Rectal smooth muscle tissue (tissue), 1 donor: ENCODE measurements around the gene TEX30.

ENCODE experiments used
- H3K27ac ChIP-seq: one replicate; pipeline ENCODE4 v1.7.0; 2013; ENCODE audit warnings: low read depth, low read length, inconsistent platforms
- H3K27me3 ChIP-seq: one replicate; pipeline ENCODE4 v1.7.0; 2013; ENCODE audit warnings: low read length; ENCODE audit not compliant: control insufficient read depth, insufficient read depth
- H3K36me3 ChIP-seq: one replicate; pipeline ENCODE4 v1.7.0; 2013; ENCODE audit warnings: low read length; ENCODE audit not compliant: control insufficient read depth, insufficient read depth
- H3K4me1 ChIP-seq: one replicate; pipeline ENCODE4 v1.7.0; 2013; ENCODE audit warnings: low read length; ENCODE audit not compliant: control insufficient read depth, insufficient read depth
- H3K4me3 ChIP-seq: one replicate; pipeline ENCODE4 v1.7.0; 2013; ENCODE audit warnings: low read length
- H3K9ac ChIP-seq: one replicate; pipeline ENCODE4 v1.7.0; 2013; ENCODE audit warnings: low read length

TEX30 gene

GRCh38 chr13:102774591-102775520 lies 1.3 kb upstream of the TEX30 start:
- Histone ChIP-seq H3K9ac (no peak overlapping the region), H3K36me3 (no peaks in the 10 kb centered on the region), H3K27ac (no peak overlapping the region), H3K4me3 (peak overlapping the region; percentile 76), H3K27me3 (no peaks in the 10 kb centered on the region), H3K4me1 (peaks cover 3% of the 10 kb centered on the region)

- Histone ChIP-seq H3K9ac (peak overlapping the region; percentile 50), H3K27ac (peak overlapping the region; percentile 64), H3K36me3 (no peaks in the 10 kb centered on the region), H3K4me3 (peak overlapping the region; percentile 76), H3K4me1 (peaks cover 3% of the 10 kb centered on the region), H3K27me3 (no peaks in the 10 kb centered on the region)
Observed at GRCh38 chr13:102774214-102774568, 605 bp upstream of the TEX30 start.

GRCh38 chr13:102772042-102772425 lies 1.6 kb downstream of the TEX30 start:
- H3K36me3 ChIP-seq = no peaks in the 10 kb centered on the region
- no peaks in the 10 kb centered on the region for H3K27me3 ChIP-seq
- H3K4me3 ChIP-seq = no peak overlapping the region

GRCh38 chr13:102771298-102772041 lies 2.1 kb downstream of the TEX30 start:
- no peak overlapping the region for H3K27ac ChIP-seq
- H3K4me3 ChIP-seq = no peak overlapping the region
- no peak overlapping the region for H3K9ac ChIP-seq
- peaks cover 3% of the 10 kb centered on the region for H3K4me1 ChIP-seq
- no peaks in the 10 kb centered on the region for H3K36me3 ChIP-seq
- H3K27me3 ChIP-seq = no peaks in the 10 kb centered on the region

More at GRCh38 chr13:102772042-102772425, 1.6 kb downstream of the TEX30 start:
- H3K9ac ChIP-seq = no peak overlapping the region
- peaks cover 3% of the 10 kb centered on the region for H3K4me1 ChIP-seq
- H3K27ac ChIP-seq = no peak overlapping the region

GRCh38 chr13:102770435-102770834 lies 3.2 kb downstream of the TEX30 start:
- no peak overlapping the region for H3K27ac ChIP-seq
- H3K4me1 ChIP-seq = peaks cover 3% of the 10 kb centered on the region
- no peak overlapping the region for H3K4me3 ChIP-seq
- no peak overlapping the region for H3K9ac ChIP-seq
- H3K27me3 ChIP-seq = no peaks in the 10 kb centered on the region
- H3K36me3 ChIP-seq = no peaks in the 10 kb centered on the region

- Histone ChIP-seq H3K36me3 (no peaks in the 10 kb centered on the region), H3K4me1 (peaks cover 3% of the 10 kb centered on the region), H3K4me3 (no peak overlapping the region), H3K27me3 (no peaks in the 10 kb centered on the region), H3K27ac (no peak overlapping the region), H3K9ac (no peak overlapping the region)
Observed at GRCh38 chr13:102769679-102770078, 3.9 kb downstream of the TEX30 start.

GRCh38 chr13:102768909-102769308 lies 4.7 kb downstream of the TEX30 start:
- peaks cover 3% of the 10 kb centered on the region for H3K4me1 ChIP-seq

GRCh38 chr13:102763741-102764140 lies 9.8 kb downstream of the TEX30 start:
- H3K27me3 ChIP-seq = no peaks in the 10 kb centered on the region
- no peaks in the 10 kb centered on the region for H3K36me3 ChIP-seq
- no peaks in the 10 kb centered on the region for H3K4me1 ChIP-seq
- H3K9ac ChIP-seq = no peak overlapping the region
- H3K27ac ChIP-seq = no peak overlapping the region
- H3K4me3 ChIP-seq = no peak overlapping the region

More at GRCh38 chr13:102768909-102769308, 4.7 kb downstream of the TEX30 start:
- H3K27me3 ChIP-seq = no peaks in the 10 kb centered on the region
- no peak overlapping the region for H3K4me3 ChIP-seq
- no peak overlapping the region for H3K9ac ChIP-seq
- H3K36me3 ChIP-seq = no peaks in the 10 kb centered on the region
- H3K27ac ChIP-seq = no peak overlapping the region

GRCh38 chr13:102761071-102761470 lies 12.5 kb downstream of the TEX30 start:
- Histone ChIP-seq H3K27me3 (no peaks in the 10 kb centered on the region), H3K4me1 (no peaks in the 10 kb centered on the region), H3K9ac (no peak overlapping the region), H3K27ac (no peak overlapping the region), H3K36me3 (no peaks in the 10 kb centered on the region), H3K4me3 (no peak overlapping the region)

- H3K27me3 ChIP-seq = no peaks in the 10 kb centered on the region
- H3K36me3 ChIP-seq = no peaks in the 10 kb centered on the region
- no peaks in the 10 kb centered on the region for H3K4me1 ChIP-seq
- no peak overlapping the region for H3K27ac ChIP-seq
- no peak overlapping the region for H3K4me3 ChIP-seq
- H3K9ac ChIP-seq = no peak overlapping the region
Observed at GRCh38 chr13:102758842-102759241, 14.7 kb downstream of the TEX30 start.

GRCh38 chr13:102757006-102757405 lies 16.6 kb downstream of the TEX30 start:
- H3K27me3 ChIP-seq = no peaks in the 10 kb centered on the region
- H3K9ac ChIP-seq = no peak overlapping the region
- no peak overlapping the region for H3K27ac ChIP-seq
- no peak overlapping the region for H3K4me3 ChIP-seq
- no peaks in the 10 kb centered on the region for H3K36me3 ChIP-seq
- H3K4me1 ChIP-seq = no peaks in the 10 kb centered on the region

- H3K4me1 ChIP-seq = no peaks in the 10 kb centered on the region
- no peak overlapping the region for H3K27ac ChIP-seq
- H3K27me3 ChIP-seq = no peaks in the 10 kb centered on the region
- no peaks in the 10 kb centered on the region for H3K36me3 ChIP-seq
- no peak overlapping the region for H3K9ac ChIP-seq
- no peak overlapping the region for H3K4me3 ChIP-seq
Observed at GRCh38 chr13:102751886-102752285, 21.7 kb downstream of the TEX30 start.
